Right lobe of liver (tissue), 6 donors: Measurements from ENCODE around the gene SGCB. TPM values are rescaled to one million over a fixed set of nuclear protein-coding genes. Genes with fewer than 3 reads are reported as not detected.

Source experiments
- ATAC-seq, 4 donors: fragments of 200-7000 bp; cut with Tn5 transposase; one replicate each; pipeline ENCODE4 v1.9.1; 2020; ENCODE audit warnings: mild to moderate bottlenecking in 4 of 4, moderate library complexity in 4 of 4
- DNase-seq, 3 donors: peaks; one replicate each; pipeline ENCODE4 v3.0.0-alpha.2; 2020
- H3K27ac ChIP-seq, 3 donors: fragments of 200-600 bp; one replicate each; pipeline ENCODE4 v1.8.0; 2022
- H3K27me3 ChIP-seq, 2 donors: fragments of 200-600 bp; one replicate each; pipeline ENCODE4 v1.8.0; 2022
- H3K36me3 ChIP-seq, 4 donors: fragments of 200-600 bp; sonication (generic) in 1 of 4; one replicate each; pipeline versions ENCODE4 v1.5.1 to v1.8.0; 2017 to 2022; ENCODE audit warnings: control low read depth in 1 of 4
- H3K4me1 ChIP-seq, 4 donors: fragments of 200-600 bp; sonication (generic) in 1 of 4; one replicate each; pipeline versions ENCODE4 v1.5.1 to v1.8.0; 2017 to 2022; ENCODE audit warnings: control low read depth in 1 of 4
- H3K4me3 ChIP-seq, 3 donors: fragments of 200-600 bp; one replicate each; pipeline ENCODE4 v1.8.0; 2022
- H3K9me3 ChIP-seq, 4 donors: fragments of 200-600 bp; sonication (generic) in 1 of 4; one replicate each; pipeline versions ENCODE4 v1.5.1 to v1.8.0; 2017 to 2022; ENCODE audit warnings: control low read depth in 1 of 4
- POLR2A ChIP-seq: fragments of 450-650 bp; IDR thresholded peaks from one replicate; pipeline ENCODE4 v1.6.1; 2017; ENCODE audit warnings: antibody characterized with exemption, mild to moderate bottlenecking
- WGBS: methylation state at CpG from one replicate; pipeline ENCODE4 v1.1.6; 2018; ENCODE audit warnings: low coverage, low lambda C conversion rate; ENCODE audit not compliant: insufficient coverage; ENCODE audit errors: missing lambda C conversion rate; 5-methylcytosine and 5-hydroxymethylcytosine counted together
- intact Hi-C, 2 donors: fragments of 100-400 bp; cut with DNase I; formaldehyde crosslinking; loops; one replicate each; pipeline versions ENCODE4 v1.11.2 to v1.14.1; 2022
- total RNA-seq, 6 experiments: library from RNA; depleted of rRNA in 2 of 6; stranded (reverse); fragments of >200 nt in 2 of 6; fragmentation: NEBNext Ultra II Directional in 3 of 6; extraction: Animal tissue kit (Norgen Biotek cat#: 25700) in 3 of 6; gene quantifications; one replicate each; pipeline versions ENCODE4 v1.1.0 to v1.2.4, GENCODE V29; 2016 to 2023
- TF ChIP-seq, protein P1 (sequence below), 4 donors: fragments of 200-600 bp in 3 of 4; fragments of 450-650 bp in 1 of 4; IDR thresholded peaks; one replicate each; pipeline versions ENCODE4 v1.5.1 to v1.8.0; 2016 to 2022; ENCODE audit warnings: antibody characterized with exemption in 4 of 4, mild to moderate bottlenecking in 2 of 4
- donor health status: DM: no; HTN: yes; CAD: no.
- donor health status: DM: no; HTN: no; CAD: no.
- donor health status: DM: no; HTN: no; CAD: no.
- donor health status: DM: no; HTN: yes; CAD: no.
- donor health status: DM: no; HTN: yes; CAD: no.

Gene SGCB
- total RNA-seq, 6 experiments from 2014 or later = 5.7 to 17.3 (median 8.3) TPM

GRCh38 chr4:52071791-52072546, 33.9 kb upstream of the SGCB start:
- Histone ChIP-seq H3K27ac (no peak overlapping the region), H3K36me3 (no peaks in the 10 kb centered on the region), H3K9me3 (no peaks in the 10 kb centered on the region), H3K27me3 (no peaks in the 10 kb centered on the region), H3K4me3 (no peak overlapping the region), H3K4me1 (no peaks in the 10 kb centered on the region)
- ATAC-seq (peak; percentile 23 to 62 (median 36)), DNase-seq (no peak)
- intact Hi-C loops = no loop called here
- WGBS = 30% methylated on average over 9 of the region's 10 CpGs
- no peak for TF ChIP-seq POLR2A
- TF ChIP-seq, protein P1, sequence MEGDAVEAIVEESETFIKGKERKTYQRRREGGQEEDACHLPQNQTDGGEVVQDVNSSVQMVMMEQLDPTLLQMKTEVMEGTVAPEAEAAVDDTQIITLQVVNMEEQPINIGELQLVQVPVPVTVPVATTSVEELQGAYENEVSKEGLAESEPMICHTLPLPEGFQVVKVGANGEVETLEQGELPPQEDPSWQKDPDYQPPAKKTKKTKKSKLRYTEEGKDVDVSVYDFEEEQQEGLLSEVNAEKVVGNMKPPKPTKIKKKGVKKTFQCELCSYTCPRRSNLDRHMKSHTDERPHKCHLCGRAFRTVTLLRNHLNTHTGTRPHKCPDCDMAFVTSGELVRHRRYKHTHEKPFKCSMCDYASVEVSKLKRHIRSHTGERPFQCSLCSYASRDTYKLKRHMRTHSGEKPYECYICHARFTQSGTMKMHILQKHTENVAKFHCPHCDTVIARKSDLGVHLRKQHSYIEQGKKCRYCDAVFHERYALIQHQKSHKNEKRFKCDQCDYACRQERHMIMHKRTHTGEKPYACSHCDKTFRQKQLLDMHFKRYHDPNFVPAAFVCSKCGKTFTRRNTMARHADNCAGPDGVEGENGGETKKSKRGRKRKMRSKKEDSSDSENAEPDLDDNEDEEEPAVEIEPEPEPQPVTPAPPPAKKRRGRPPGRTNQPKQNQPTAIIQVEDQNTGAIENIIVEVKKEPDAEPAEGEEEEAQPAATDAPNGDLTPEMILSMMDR (IDR thresholded peaks at IDR 0.05) = no peak

GRCh38 chr4:52069571-52069970, 31.5 kb upstream of the SGCB start:
- DNase-seq (no peak), ATAC-seq (no peak)
- Histone ChIP-seq H3K27me3 (no peaks in the 10 kb centered on the region), H3K27ac (no peak overlapping the region), H3K4me1 (no peaks in the 10 kb centered on the region), H3K36me3 (no peaks in the 10 kb centered on the region), H3K4me3 (no peak overlapping the region), H3K9me3 (no peaks in the 10 kb centered on the region)
- intact Hi-C loops = no loop called here
- no peak for TF ChIP-seq POLR2A
- TF ChIP-seq, protein P1 (IDR thresholded peaks at IDR 0.05) = no peak
- WGBS = 50% methylated on average over 1 of the region's 1 CpG

GRCh38 chr4:52059372-52059771, 21.3 kb upstream of the SGCB start:
- H3K9me3 ChIP-seq = no peaks in the 10 kb centered on the region
- H3K4me1 ChIP-seq = peaks cover 0 to 4% (median 0%) of the 10 kb centered on the region in 4 donors
- peak; percentile 54 to 75 (median 68) for ATAC-seq
- intact Hi-C loops = no loop called here
- WGBS = 66% methylated on average over 3 of the region's 3 CpGs
- TF ChIP-seq, protein P1 (IDR thresholded peaks at IDR 0.05) = no peak
- TF ChIP-seq POLR2A = no peak
- no peak overlapping the region for H3K4me3 ChIP-seq
- no peaks in the 10 kb centered on the region for H3K36me3 ChIP-seq
- no peak for DNase-seq
- no peaks in the 10 kb centered on the region for H3K27me3 ChIP-seq
- no peak overlapping the region for H3K27ac ChIP-seq

DNA sequence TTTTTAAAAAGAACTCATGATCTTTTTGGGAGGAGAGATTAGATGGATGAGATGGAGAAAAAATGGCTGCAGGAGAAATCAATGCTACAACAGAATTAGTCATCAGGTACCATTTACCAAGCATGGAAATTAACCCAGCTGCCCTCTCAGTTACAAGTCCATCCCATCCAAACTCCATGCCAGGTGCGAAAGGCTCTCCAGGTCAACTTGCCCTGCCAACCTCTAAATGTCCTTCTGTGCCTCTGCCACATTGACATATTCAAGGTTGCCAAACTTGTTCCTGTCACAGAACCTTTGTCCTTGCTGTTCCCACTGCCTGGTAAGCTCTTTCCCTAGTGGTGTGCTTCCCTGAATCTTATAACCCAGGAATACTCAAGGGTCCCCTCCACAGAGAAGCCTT, 20.2 kb upstream of the SGCB start:
- H3K9me3 ChIP-seq = no peaks in the 10 kb centered on the region
- H3K27me3 ChIP-seq = no peaks in the 10 kb centered on the region
- no peak overlapping the region for H3K27ac ChIP-seq
- no peak for TF ChIP-seq POLR2A
- TF ChIP-seq, protein P1 (IDR thresholded peaks at IDR 0.05) = no peak
- peaks cover 0 to 4% (median 0%) of the 10 kb centered on the region in 4 donors for H3K4me1 ChIP-seq
- intact Hi-C loops = no loop called here
- DNase-seq (peak; percentile 18 to 60 (median 53)), ATAC-seq (peak; percentile 30 to 77 (median 72))
- no peak overlapping the region for H3K4me3 ChIP-seq
- 50% methylated on average over 1 of the region's 1 CpG for WGBS
- H3K36me3 ChIP-seq = no peaks in the 10 kb centered on the region
